Ishikawa (cell line): ENCODE measurements around the gene GFM2.

Experiments
- EP300 ChIP-seq: IDR thresholded peaks from 2 replicates; pipeline ENCODE4 v1.6.1; 2012; ENCODE audit warnings: borderline replicate concordance
- RAD21 ChIP-seq: IDR thresholded peaks from 2 replicates; pipeline ENCODE4 v1.6.1; 2012; ENCODE audit warnings: low read depth
- TEAD4 ChIP-seq: IDR thresholded peaks from 2 replicates; pipeline ENCODE4 v1.6.1; 2012
- TF ChIP-seq, protein P1 (sequence below): IDR thresholded peaks from 2 replicates; pipeline ENCODE4 v1.6.1; 2012

DNA sequence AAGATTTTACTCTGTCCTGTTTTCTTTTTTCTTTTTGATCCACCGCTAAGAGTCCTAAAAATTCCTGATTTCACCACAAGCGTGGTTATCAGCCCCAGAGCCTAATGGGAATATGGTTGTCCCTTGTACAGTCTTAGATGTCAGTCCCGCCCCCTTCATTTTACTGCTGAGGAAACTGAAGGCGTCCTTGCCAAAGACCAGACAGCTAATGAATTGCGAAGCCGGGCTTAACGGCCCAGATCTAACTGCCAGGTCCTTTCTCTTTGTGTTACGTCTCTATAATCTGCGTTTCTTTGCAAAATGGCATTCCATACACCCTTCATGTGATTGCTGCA is 629 bp upstream of the GFM2 start:
- TF ChIP-seq EP300 = no peak
- TF ChIP-seq TEAD4 = no peak
- no peak for TF ChIP-seq RAD21
- TF ChIP-seq, protein P1, sequence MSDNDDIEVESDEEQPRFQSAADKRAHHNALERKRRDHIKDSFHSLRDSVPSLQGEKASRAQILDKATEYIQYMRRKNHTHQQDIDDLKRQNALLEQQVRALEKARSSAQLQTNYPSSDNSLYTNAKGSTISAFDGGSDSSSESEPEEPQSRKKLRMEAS = no peak
